Measurements from ENCODE around the gene INPP5A. TPM values are rescaled to one million over a fixed set of nuclear protein-coding genes. Genes with fewer than 3 reads are reported as not detected.

INPP5A gene
- total and polyA plus RNA-seq, 9 of the 15 experiments (the other 6 are each of a cell fraction or from before 2014, with no cell fraction given) = 0.66 to 11.6 (median 7.7) TPM

- ChIA-PET POLR2A (no interaction called here), CTCF (ENCODE audit: low intra/inter-chr PET ratio) (no interaction called here)
- WGBS (ENCODE audit: insufficient coverage, low coverage, missing lambda C conversion rate) = under 1% methylated on average over 14 of the region's 14 CpGs
- Histone ChIP-seq H3K4me2 (ENCODE audit: insufficient read depth, low read length) (no peak overlapping the region), H3K4me1 (replicated peaks in 1 of 2; ENCODE audit: control insufficient read depth in 2 of 2, insufficient read depth in 2 of 2, low read length in 2 of 2) (peaks cover 0 to 5% of the 10 kb centered on the region in 2 experiments; a peak in 2 of 5 replicates), H3K27ac (ENCODE audit: extremely low read depth, low read depth, low read length) (no peak overlapping the region), H3K9me3 (replicated peaks; ENCODE audit: control insufficient read depth, insufficient read depth, low read depth, low read length) (no peaks in the 10 kb centered on the region), H3K9ac (ENCODE audit: insufficient read depth in 1 of 2, low read depth in 2 of 2, low read length in 2 of 2) (no peak overlapping the region), H3K4me3 (no peak overlapping the region), H3K27me3 (ENCODE audit: control insufficient read depth in 2 of 2, insufficient read depth in 2 of 2, low read length in 2 of 2) (peaks cover 16 to 67% of the 10 kb centered on the region in 2 experiments; a peak in 4 of 5 replicates), H3K9me1 (ENCODE audit: control insufficient read depth, insufficient read depth, low read length) (no peaks in the 10 kb centered on the region), H2AFZ (ENCODE audit: low read depth, low read length) (no peak overlapping the region), H3K36me3 (ENCODE audit: control insufficient read depth, insufficient read depth, low read length) (no peaks in the 10 kb centered on the region), H3K79me2 (ENCODE audit: control insufficient read depth, insufficient read depth, low read length) (no peaks in the 10 kb centered on the region), H4K20me1 (replicated peaks; ENCODE audit: control insufficient read depth, insufficient read depth, low read length) (no peaks in the 10 kb centered on the region)
- in situ Hi-C loops (cut with MboI) = no loop called here
- TF ChIP-seq GTF2F1 (IDR thresholded peaks at IDR 0.05; ENCODE audit: low read depth, low read length) = no peak
- TF ChIP-seq ZZZ3 (IDR thresholded peaks at IDR 0.05) = no peak
- TF ChIP-seq KAT2B (IDR thresholded peaks at IDR 0.05; ENCODE audit: low read depth, low read length) = no peak
- TF ChIP-seq HBP1 (CRISPR knock-in tag; IDR thresholded peaks at IDR 0.05) = no peak
- no peak for TF ChIP-seq ZNF197 (CRISPR knock-in tag; IDR thresholded peaks at IDR 0.05; ENCODE audit: low read depth)
- no peak for TF ChIP-seq PRDM10 (IDR thresholded peaks at IDR 0.05; ENCODE audit: partially characterized antibody)
- no peak for TF ChIP-seq MEIS2 (IDR thresholded peaks at IDR 0.05; ENCODE audit: partially characterized antibody)
- TF ChIP-seq TCF7L2 (IDR thresholded peaks at IDR 0.05; ENCODE audit: low read depth, low read length) = no peak
- DNase-seq (ENCODE audit: extremely low read depth in 1 of 4, low spot score in 3 of 4) (no peak), ATAC-seq (no peak), FAIRE-seq (no peak)
- intact Hi-C loops (cut with micrococcal nuclease) = no loop called here
- no TSS peak for BruUV-seq (replicated peaks)
Measured at GRCh38 chr10:132500781-132501415, 36.7 kb upstream of the INPP5A start.

All from K562 (cell line).